Stimulated activated CD4-positive, alpha-beta T cell treated with anti-CD3 and anti-CD28 coated beads, Interleukin-12 subunit alpha, Interleukin-12 subunit beta, amount 100 ng/mL, for 4 hours (primary cell): ENCODE data around the gene UBQLN3.

Experiments
- DNase-seq: peaks from one replicate; pipeline ENCODE4 v3.0.0-alpha.2; 2020

The UBQLN3 gene

GRCh38 chr11:5504403-5504921 is 5.3 kb downstream of the UBQLN3 start:
- no peak for DNase-seq

DNA sequence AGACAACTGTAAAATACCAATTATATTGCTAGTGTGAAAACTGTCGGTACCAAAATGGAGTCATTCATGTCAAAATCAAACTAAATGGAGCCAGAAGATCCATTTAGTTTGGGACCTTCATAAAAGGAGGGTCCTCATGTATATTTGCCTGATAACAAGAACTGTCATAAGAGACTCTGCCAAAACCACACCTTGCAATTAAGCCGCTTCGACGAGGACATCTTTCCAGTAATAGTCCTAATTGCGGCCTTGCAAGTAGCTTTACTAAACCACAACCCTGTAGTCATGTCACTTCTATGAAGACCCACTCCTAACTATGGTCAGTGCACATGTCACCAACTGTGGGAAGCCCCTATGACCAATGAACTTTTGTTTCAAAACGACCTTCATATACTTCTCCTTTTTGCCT is 9.4 kb downstream of the UBQLN3 start:
- no peak for DNase-seq

GRCh38 chr11:5499671-5500070 is 10.1 kb downstream of the UBQLN3 start:
- no peak for DNase-seq

- DNase-seq: no peak
Observed at GRCh38 chr11:5489576-5490357, 20.0 kb downstream of the UBQLN3 start.

GRCh38 chr11:5488798-5489399 is 20.9 kb downstream of the UBQLN3 start:
- DNase-seq: no peak

DNA sequence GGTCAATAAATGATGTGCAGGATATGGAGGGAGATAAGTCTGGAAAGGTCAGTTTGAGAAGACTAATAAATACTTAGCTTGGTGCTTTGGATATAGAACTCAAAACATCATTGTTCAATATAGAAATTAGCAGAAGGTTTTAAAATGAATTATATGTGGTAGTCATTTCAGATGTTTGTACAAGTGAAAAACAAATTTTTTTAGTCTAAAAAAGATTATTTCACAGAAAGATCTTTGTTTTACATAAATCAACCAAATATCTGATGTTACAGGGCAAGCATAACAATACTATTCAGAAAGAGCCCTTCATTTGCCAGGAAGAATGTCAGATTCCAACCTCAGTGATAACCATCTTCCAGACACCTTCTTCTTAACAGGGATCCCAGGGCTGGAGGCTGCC is 21.4 kb downstream of the UBQLN3 start, which contains the start of gene OR52D1:
Gene OR52D1, plus strand, starts transcription at position 301 of the 400 bp plus-strand sequence. Its CDS starts 22 bp downstream, at position 323.
- DNase-seq: no peak

DNA sequence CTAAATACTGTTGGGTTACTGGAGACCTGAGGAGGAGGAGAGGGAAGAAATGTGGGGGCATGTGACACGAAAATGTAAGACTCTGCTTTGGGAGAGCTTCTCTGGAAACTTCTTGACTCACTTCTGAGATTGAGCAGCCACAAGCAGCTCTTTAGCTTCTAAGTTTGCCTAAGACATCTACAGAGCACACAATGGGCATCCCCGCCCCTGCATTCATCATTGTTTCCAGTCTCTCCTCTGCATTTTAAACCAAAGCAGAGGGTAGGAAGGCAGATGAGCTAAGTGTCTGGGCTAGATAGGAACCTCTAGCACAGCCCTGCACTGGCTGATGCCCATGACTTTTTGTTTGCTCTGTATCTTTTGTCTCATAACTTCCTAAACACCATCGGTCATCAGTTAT is 23.3 kb downstream of the UBQLN3 start:
- DNase-seq: no peak

DNA sequence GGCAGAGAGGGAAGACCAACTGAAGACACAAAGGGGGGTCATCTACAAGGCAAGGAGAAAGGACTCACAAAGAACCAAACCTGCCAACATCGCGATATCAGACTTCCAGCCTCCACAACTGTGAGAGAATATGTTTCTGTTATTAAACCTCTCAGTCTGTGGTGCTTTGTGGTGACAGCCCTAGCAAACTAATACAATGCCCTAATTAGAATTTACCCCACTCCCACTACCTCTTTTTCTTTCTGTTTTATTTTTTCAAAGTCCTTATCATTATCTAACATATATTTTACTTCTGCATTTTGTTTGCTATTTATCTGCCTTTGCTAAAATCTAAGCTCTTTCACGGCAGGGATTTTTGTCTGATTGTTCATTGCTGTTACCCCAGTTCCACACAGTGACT is 23.8 kb downstream of the UBQLN3 start:
- DNase-seq: no peak

DNA sequence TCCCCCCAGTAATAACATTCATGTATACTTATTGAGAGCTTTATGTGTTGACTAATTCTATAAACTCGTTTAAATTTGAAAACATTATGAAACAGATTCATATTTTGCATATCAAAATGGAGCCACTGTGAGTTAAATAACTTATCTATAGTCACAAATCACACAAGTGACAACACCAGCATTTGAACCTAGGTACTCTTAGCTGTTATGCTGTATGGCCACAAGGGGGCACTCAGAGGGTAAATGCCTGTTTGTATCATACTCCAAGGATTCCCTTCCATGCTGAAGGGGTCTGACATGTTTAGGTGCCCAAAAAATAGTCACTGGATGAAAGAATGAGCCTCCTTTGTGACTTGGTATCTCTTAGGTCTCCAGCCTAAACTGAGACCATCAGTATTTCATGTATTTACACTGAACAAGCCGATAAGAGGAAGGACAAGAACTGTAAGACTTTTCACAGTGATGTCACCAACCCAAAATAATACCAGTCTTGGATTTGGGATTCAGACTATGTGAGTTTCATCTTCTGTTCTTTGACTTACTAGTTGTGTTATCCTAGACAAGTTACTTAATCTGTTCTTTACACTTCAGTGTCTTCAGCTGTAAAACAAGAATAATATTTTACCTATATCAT is 33.5 kb downstream of the UBQLN3 start:
- peak; percentile 15 for DNase-seq

GRCh38 chr11:5473921-5474320 is 35.8 kb downstream of the UBQLN3 start:
- no peak for DNase-seq

DNA sequence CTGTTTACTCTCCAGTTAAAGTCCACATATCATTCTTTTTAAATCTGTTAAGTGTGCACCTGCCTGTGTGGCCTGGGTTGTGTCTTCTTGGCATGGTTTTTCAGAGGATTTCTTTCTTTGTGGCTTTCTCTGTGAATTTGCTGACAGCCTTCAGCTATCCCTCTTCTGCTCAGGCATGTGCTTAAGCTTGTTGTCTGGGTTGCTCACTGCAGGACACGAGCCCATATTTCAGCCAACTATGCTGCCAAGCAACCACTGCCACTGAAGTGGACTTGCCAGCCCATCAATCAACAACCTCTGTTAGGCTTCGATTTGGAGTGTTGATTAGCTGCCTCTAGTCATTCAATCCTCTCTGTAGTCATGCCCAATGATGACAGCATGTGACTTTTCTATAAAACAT is 42.2 kb downstream of the UBQLN3 start:
- no peak for DNase-seq

GRCh38 chr11:5460983-5461621 is 48.7 kb downstream of the UBQLN3 start:
- no peak for DNase-seq
